Activated CD4-positive, CD25-positive, alpha-beta regulatory T cell (primary cell): ENCODE data around the gene SNAI3.

Experiments
- DNase-seq, 4 experiments: peaks; one replicate each; lab custom pipeline; 2025; lab: John Stamatoyannopoulos, UW

The SNAI3 gene

GRCh38 chr16:88686439-88687253 is at the start of gene SNAI3:
TSS of gene SNAI3 (minus strand) at chr16:88686507. CDS start at chr16:88686406, 101 bp downstream.
- DNase-seq = peak; percentile 69 to 77 (median 72)

DNA sequence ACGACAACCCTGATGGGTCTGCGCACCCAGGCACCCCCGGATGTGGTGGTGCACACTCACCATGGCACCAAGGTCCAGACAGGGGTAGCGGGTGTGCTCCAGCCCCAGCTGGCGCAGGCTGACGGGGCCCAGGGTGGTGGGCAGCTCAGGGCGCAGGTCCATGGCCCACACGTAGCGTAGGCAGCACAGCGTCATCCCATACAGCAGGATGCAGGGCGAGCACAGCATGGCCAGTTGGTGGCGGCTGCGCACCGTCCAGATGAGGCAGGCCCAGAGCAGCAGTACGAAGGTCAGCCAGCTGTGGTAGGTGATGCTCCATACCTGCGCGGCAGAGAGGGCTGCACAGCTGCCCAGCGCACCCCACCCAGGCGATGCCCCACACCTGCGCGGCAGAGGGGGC is 49.8 kb upstream of the SNAI3 start:
- DNase-seq = no peak

GRCh38 chr16:88735616-88736015 is 49.3 kb upstream of the SNAI3 start:
- no peak for DNase-seq

- DNase-seq = no peak
Observed at GRCh38 chr16:88735121-88735520, 48.8 kb upstream of the SNAI3 start.

GRCh38 chr16:88734361-88734728 is 48.0 kb upstream of the SNAI3 start:
- DNase-seq = no peak

DNA sequence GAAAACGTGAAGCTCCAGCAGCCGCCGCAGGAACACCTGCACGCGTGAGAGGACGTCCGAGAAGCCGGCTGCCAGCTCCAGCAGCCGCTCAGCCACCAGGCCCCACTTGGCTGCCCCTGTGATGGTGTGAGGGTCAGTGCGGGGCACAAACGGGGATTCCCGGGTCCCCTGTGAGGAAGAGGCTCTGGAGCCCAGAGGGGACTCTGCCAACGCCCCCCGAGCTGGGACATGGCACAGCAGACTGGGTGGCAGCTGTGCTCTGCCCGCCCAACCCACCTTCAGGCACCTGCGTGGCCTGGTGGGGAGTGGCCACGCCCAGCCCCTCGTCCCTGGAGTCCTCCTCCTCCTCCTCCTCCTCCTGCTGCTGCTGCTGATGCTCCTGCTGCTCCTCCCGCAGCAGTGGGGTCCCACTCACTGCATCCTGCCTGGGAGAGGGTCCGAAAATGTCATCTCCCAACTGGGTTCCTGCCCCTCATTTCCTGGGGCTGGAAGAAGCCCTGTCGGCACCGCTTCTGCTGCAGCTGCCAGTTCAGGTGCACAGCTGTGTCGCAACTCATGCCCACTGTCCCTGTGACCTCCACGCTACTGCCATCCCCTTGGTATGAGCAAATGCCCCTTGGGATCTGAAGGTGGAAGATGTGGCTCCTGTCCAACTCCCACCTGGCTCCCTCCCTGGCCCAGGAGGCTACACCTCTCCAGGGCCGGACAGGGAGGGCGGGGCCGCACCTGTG is 47.5 kb upstream of the SNAI3 start:
- no peak for DNase-seq

- DNase-seq = no peak
Observed at GRCh38 chr16:88732961-88733294, 46.6 kb upstream of the SNAI3 start.

GRCh38 chr16:88732172-88732960 is 46.1 kb upstream of the SNAI3 start:
- DNase-seq = no peak

DNA sequence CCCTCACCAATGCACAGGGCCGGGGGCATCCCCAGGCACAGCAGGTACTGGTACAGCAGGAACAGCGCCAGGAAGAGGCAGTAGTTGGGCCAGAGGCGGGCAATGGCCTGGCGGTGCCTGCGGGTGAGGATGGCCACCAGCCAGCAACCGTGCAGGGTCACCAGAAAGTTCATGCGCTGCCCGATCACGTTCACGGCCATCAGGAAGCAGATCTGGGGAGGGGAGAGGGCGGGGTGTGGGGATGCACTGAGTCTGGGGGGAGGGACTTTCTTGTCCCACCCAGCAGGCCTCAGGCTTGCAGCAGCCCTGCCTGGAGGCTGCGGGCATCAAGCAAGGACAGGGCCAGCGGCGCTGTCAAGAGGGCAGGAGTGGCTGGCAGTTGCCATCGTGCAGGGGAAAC is 45.4 kb upstream of the SNAI3 start:
- DNase-seq = peak; percentile 51 to 78 (median 55)

GRCh38 chr16:88730632-88731607 is 44.6 kb upstream of the SNAI3 start:
- no peak for DNase-seq

GRCh38 chr16:88727871-88728270 is 41.6 kb upstream of the SNAI3 start:
- no peak for DNase-seq

- no peak for DNase-seq
Observed at GRCh38 chr16:88726981-88727380, 40.7 kb upstream of the SNAI3 start.

GRCh38 chr16:88726408-88726749 is 40.1 kb upstream of the SNAI3 start:
- DNase-seq = no peak

- DNase-seq = no peak
Observed at GRCh38 chr16:88725609-88726407, 39.5 kb upstream of the SNAI3 start.

DNA sequence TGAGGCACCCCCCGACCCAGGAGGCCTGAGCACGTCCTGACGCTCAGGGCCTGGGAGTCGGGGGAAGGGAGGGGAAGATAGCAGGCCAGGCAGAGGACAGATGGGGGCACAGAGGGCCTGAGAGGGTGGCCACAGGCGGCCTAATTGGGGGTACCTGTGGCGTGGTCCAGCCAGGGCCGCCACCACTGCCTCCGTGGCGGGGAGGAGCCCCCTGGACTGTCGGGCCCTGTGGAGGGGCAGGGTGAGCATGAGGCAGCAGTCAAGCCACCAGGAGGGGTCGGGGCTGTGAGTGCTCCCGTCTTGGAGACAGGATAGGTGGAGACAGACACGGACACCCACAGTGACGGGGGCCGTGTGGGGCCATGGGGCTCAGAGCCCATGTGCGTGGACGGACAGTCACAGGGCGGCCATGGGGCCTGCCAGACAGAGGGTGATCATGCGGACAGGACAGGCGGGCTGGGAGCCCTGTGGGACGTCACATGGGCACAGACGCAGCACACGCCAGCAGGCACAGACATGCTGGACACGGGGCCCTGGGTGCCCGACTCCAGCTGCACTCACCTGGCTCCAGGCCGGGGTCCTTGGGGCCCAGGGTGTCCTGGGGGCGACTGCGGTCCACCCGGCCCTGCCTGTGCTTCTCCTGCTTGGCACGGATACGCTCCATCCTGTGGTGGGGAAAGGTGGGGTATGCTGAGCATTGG is 38.7 kb upstream of the SNAI3 start:
- DNase-seq = no peak

DNA sequence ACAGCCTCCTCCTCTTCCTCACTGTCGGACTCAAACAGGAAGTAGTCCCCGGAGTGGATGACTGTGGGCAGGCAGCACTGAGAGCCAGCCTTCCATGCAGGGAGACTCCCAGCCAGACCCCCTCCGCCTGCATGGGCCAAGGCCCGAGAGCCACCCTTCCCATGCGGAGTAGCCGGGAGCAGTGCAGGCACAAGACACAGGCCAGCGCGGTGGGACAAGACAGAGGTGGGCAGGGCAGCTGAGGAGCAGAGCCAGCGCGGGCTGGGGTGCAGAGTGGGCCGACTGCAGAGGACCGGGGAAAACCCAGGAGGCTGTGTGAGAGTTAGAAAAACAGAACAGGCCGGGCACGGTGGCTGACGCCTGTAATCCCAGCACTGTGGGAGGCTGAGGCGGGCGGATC is 37.6 kb upstream of the SNAI3 start:
- no peak for DNase-seq

DNA sequence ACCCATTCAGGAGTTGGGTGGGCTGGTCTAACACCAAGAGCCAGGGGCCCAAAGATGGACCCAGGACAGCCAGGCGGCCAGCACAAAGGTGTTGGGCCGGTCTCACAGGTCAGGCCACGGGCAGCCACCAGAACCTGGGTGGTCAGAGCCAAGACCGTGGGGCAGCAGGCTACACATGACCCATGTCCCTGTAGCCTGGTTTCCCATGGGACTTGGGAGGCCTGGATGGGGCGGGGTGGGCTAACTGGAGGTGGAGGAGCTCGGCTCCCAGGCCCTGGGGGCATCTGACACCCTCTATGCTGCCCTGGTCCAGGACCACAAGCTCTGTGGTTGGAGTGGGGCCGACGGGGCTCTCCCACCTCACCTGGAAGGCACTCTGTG is 37.2 kb upstream of the SNAI3 start:
- DNase-seq = no peak

DNA sequence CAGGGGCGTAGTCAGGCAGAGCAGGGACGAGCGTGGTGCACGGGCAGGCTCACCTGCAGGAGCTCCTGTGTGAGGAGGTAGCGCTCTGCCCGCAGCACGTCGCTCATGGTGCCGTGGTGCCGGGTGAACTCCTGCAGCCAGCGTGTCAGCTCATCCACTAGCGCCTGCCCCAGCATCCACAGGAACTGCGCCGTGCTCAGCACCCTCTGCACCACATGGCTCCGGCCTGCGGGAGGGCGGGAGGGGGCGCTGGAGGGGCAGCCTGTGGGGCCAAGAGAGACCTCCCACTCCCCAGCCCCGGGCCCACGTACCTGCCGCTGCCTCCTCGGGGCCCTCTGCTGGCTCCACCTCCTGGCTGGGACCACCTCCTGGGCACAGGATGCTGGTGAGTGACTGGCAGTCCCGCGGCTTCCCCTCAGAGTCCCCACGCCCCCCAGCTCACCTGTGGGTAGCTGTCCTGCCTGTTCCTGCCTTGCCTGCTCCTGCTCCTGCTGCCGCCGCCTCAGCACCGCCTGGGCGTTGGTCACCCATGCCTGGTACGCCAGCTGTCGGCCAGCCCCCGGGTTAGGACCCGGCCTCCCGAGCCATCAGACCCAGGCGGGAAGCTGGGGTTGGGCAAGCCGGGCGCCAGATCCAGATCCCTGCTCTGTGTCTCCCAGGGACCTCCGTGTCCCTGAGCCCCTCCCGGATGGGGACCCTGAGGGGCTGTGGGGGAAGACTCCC is 36.6 kb upstream of the SNAI3 start:
- no peak for DNase-seq
